HEK293 (cell line): Measurements from ENCODE around the gene NELFB.

Source experiments
- CTCF ChIA-PET: fragments of 350-600 bp; formaldehyde crosslinking; extraction: SDS; loops from one replicate; lab custom pipeline; 2021; ENCODE audit warnings: antibody characterized with exemption; lab: Yijun Ruan, JAX
- POLR2A ChIA-PET: fragments of 300-600 bp; formaldehyde crosslinking; extraction: SDS; loops from one replicate; lab custom pipeline; 2020; ENCODE audit warnings: antibody characterized with exemption, inconsistent platforms; lab: Yijun Ruan, JAX
- H3K27ac ChIP-seq: fragments of 200-500 bp; sonication (Bioruptor generic); 2 replicates; pipeline ENCODE4 v1.5.1; 2014; ENCODE audit warnings: low read depth, low read length, control low read depth, inconsistent platforms; ENCODE audit errors: extremely low read depth
- H3K36me3 ChIP-seq, 2 experiments: fragments of 200-500 bp in 1 of 2; sonication (Bioruptor generic) in 1 of 2; 1 replicate in 1 of 2; 2 replicates in 1 of 2; pipeline ENCODE4 v1.5.1; 2014 to 2017; ENCODE audit warnings: inconsistent platforms in 2 of 2, low read length in 2 of 2; ENCODE audit not compliant: control insufficient read depth in 2 of 2, insufficient read depth in 1 of 2
- H3K4me1 ChIP-seq: fragments of 200-500 bp; sonication (Bioruptor generic); 2 replicates; pipeline ENCODE4 v1.5.1; 2014; ENCODE audit warnings: mild to moderate bottlenecking, low read length, inconsistent platforms; ENCODE audit not compliant: control insufficient read depth, insufficient read depth
- H3K4me3 ChIP-seq: 2 replicates; pipeline ENCODE4 v1.5.1; 2011; ENCODE audit warnings: low read depth, mild to moderate bottlenecking, control low read depth, low read length, moderate library complexity
- H3K9me3 ChIP-seq: fragments of 200-500 bp; sonication (Bioruptor generic); 2 replicates; pipeline ENCODE4 v1.5.1; 2014; ENCODE audit warnings: low read depth, low read length, inconsistent platforms; ENCODE audit not compliant: control insufficient read depth, insufficient read depth
- EGR2 ChIP-seq: fragments of 450-650 bp; formaldehyde crosslinking; IDR thresholded peaks from 2 replicates; pipeline ENCODE4 v1.5.1; 2016; ENCODE audit warnings: low read depth, missing biosample characterization, missing genetic modification characterization
- GLIS2 ChIP-seq: fragments of 450-650 bp; formaldehyde crosslinking; IDR thresholded peaks from 2 replicates; pipeline ENCODE4 v1.5.1; 2016; ENCODE audit warnings: missing biosample characterization, missing genetic modification characterization
- HOXA7 ChIP-seq: sonication (generic); formaldehyde crosslinking; IDR thresholded peaks from 2 replicates; pipeline ENCODE4 v1.8.1; 2022; ENCODE audit warnings: missing genetic modification reagents, borderline replicate concordance
- KLF8 ChIP-seq: fragments of 450-650 bp; formaldehyde crosslinking; IDR thresholded peaks from 2 replicates; pipeline ENCODE4 v1.5.1; 2016; ENCODE audit warnings: missing biosample characterization, missing genetic modification characterization
- OSR2 ChIP-seq: fragments of 450-650 bp; formaldehyde crosslinking; IDR thresholded peaks from 2 replicates; pipeline ENCODE4 v1.5.1; 2016; ENCODE audit warnings: missing biosample characterization, missing genetic modification characterization
- TRIM28 ChIP-seq: IDR thresholded peaks from 2 replicates; pipeline ENCODE4 v1.6.1; 2011; ENCODE audit warnings: low read length, control low read depth, borderline replicate concordance
- YY2 ChIP-seq: fragments of 450-650 bp; formaldehyde crosslinking; IDR thresholded peaks from 2 replicates; pipeline ENCODE4 v1.5.1; 2016; ENCODE audit warnings: missing biosample characterization, missing genetic modification characterization
- ZBTB48 ChIP-seq: fragments of 450-650 bp; formaldehyde crosslinking; IDR thresholded peaks from 2 replicates; pipeline ENCODE4 v1.5.1; 2016; ENCODE audit warnings: missing biosample characterization, missing genetic modification characterization
- ZFHX2 ChIP-seq: fragments of 450-650 bp; formaldehyde crosslinking; conservative IDR thresholded peaks from 2 replicates; pipeline ENCODE4 v1.5.1; 2016; ENCODE audit warnings: missing biosample characterization, missing genetic modification characterization
- ZNF146 ChIP-seq: fragments of 450-650 bp; formaldehyde crosslinking; IDR thresholded peaks from 2 replicates; pipeline ENCODE4 v1.5.1; 2016; ENCODE audit warnings: missing biosample characterization, missing genetic modification characterization
- ZNF157 ChIP-seq: fragments of 450-650 bp; formaldehyde crosslinking; IDR thresholded peaks from 2 replicates; pipeline ENCODE4 v1.5.1; 2016; ENCODE audit warnings: missing biosample characterization, missing genetic modification characterization
- ZNF239 ChIP-seq: fragments of 450-650 bp; formaldehyde crosslinking; IDR thresholded peaks from 2 replicates; pipeline ENCODE4 v1.5.1; 2016; ENCODE audit warnings: missing biosample characterization, missing genetic modification characterization
- ZNF248 ChIP-seq: fragments of 450-650 bp; formaldehyde crosslinking; IDR thresholded peaks from 2 replicates; pipeline ENCODE4 v1.5.1; 2017; ENCODE audit warnings: missing biosample characterization, missing genetic modification characterization
- ZNF311 ChIP-seq: fragments of 450-650 bp; formaldehyde crosslinking; IDR thresholded peaks from 2 replicates; pipeline ENCODE4 v1.5.1; 2017; ENCODE audit warnings: missing biosample characterization, missing genetic modification characterization, borderline replicate concordance
- ZNF404 ChIP-seq: fragments of 450-650 bp; formaldehyde crosslinking; IDR thresholded peaks from 2 replicates; pipeline ENCODE4 v1.5.1; 2017; ENCODE audit warnings: missing biosample characterization, missing genetic modification characterization
- ZNF426 ChIP-seq: fragments of 450-650 bp; formaldehyde crosslinking; IDR thresholded peaks from 2 replicates; pipeline ENCODE4 v1.5.1; 2017; ENCODE audit warnings: missing biosample characterization, missing genetic modification characterization, mild to moderate bottlenecking, inconsistent platforms, moderate library complexity
- ZNF48 ChIP-seq: fragments of 450-650 bp; formaldehyde crosslinking; IDR thresholded peaks from 2 replicates; pipeline ENCODE4 v1.5.1; 2016; ENCODE audit warnings: missing biosample characterization, missing genetic modification characterization
- ZNF510 ChIP-seq: fragments of 450-650 bp; formaldehyde crosslinking; IDR thresholded peaks from 2 replicates; pipeline ENCODE4 v1.5.1; 2018; ENCODE audit warnings: mild to moderate bottlenecking, missing genetic modification characterization, missing biosample characterization; ENCODE audit not compliant: insufficient replicate concordance
- ZNF571 ChIP-seq: fragments of 450-650 bp; formaldehyde crosslinking; IDR thresholded peaks from 2 replicates; pipeline ENCODE4 v1.5.0; 2017; ENCODE audit warnings: missing biosample characterization, missing genetic modification characterization
- ZNF600 ChIP-seq: fragments of 450-650 bp; formaldehyde crosslinking; IDR thresholded peaks from 2 replicates; pipeline ENCODE4 v1.5.1; 2016; ENCODE audit warnings: missing biosample characterization, missing genetic modification characterization
- ZNF660 ChIP-seq: fragments of 450-650 bp; IDR thresholded peaks from 2 replicates; pipeline ENCODE4 v1.5.1; 2018; ENCODE audit warnings: missing biosample characterization, mild to moderate bottlenecking, missing genetic modification characterization
- ZNF707 ChIP-seq: fragments of 450-650 bp; formaldehyde crosslinking; IDR thresholded peaks from 2 replicates; pipeline ENCODE4 v1.5.1; 2016; ENCODE audit warnings: missing biosample characterization, missing genetic modification characterization
- ZSCAN16 ChIP-seq: fragments of 450-650 bp; formaldehyde crosslinking; IDR thresholded peaks from 2 replicates; pipeline ENCODE4 v1.5.1; 2016; ENCODE audit warnings: missing biosample characterization, missing genetic modification characterization
- TF ChIP-seq, protein P1 (sequence below): fragments of 450-650 bp; formaldehyde crosslinking; IDR thresholded peaks from 2 replicates; pipeline ENCODE4 v1.5.1; 2016; ENCODE audit warnings: missing biosample characterization, missing genetic modification characterization
- TF ChIP-seq, protein P2 (sequence below): fragments of 450-650 bp; formaldehyde crosslinking; IDR thresholded peaks from 2 replicates; pipeline ENCODE4 v1.5.1; 2016; ENCODE audit warnings: missing biosample characterization, missing genetic modification characterization, borderline replicate concordance
- TF ChIP-seq, protein P3 (sequence below): fragments of 450-650 bp; formaldehyde crosslinking; IDR thresholded peaks from 2 replicates; pipeline ENCODE4 v1.5.1; 2017; ENCODE audit warnings: missing biosample characterization, mild to moderate bottlenecking, missing genetic modification characterization, moderate library complexity

The NELFB gene

DNA sequence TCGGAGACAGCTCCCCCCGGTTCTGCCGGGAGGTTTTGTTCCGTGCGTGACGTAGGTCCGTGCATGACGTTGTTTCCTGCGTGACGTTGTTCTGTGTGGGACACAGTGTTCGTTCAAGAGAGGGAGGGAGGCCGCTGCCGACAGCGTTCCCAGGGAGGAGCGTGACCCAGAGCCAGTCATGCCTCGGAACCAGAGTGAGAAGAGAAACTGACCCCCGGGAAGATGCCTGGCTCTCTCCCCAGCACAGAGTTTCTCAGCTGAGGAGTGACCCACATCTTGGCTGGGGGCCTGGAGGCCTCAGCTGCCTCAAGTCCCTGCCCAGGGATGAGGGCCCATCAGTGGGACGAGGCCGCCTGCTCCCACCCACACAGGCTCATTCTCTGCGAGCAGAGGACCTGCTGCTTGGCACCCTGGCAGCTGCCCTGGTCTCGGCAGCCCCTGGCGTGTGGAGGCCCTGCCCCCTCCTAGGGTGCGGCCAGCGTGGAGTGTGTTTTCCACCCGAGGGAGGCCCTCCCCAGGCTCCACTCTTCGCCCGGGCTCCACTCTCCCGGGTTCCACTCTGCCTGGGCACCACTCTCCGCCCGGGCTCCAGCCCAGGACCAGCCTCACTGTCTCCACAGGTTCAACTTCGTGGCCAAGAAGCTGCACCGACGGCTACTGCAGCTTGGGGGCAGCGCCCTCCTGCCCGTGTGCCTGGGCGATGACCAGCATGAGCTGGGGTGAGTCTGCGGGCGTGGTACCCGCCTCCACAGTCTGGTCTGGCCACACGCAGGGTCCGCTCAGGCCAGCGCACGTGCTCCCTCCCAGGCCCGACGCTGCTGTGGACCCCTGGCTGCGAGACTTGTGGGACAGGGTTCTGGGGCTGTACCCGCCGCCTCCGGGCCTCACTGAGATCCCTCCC lies 41.7 kb upstream of the NELFB start:
- TF ChIP-seq EGR2 (tag by site-specific recombination): peak; percentile 9; the same call in 1 of the 2 replicates
- TF ChIP-seq ZNF157 (tag by site-specific recombination): peak; percentile 68
- TF ChIP-seq GLIS2 (tag by site-specific recombination): peak; percentile 24; the same call in 1 of the 2 replicates
- TF ChIP-seq ZSCAN16: no peak
- TF ChIP-seq ZNF248 (tag by site-specific recombination): no peak
- TF ChIP-seq, protein P1, sequence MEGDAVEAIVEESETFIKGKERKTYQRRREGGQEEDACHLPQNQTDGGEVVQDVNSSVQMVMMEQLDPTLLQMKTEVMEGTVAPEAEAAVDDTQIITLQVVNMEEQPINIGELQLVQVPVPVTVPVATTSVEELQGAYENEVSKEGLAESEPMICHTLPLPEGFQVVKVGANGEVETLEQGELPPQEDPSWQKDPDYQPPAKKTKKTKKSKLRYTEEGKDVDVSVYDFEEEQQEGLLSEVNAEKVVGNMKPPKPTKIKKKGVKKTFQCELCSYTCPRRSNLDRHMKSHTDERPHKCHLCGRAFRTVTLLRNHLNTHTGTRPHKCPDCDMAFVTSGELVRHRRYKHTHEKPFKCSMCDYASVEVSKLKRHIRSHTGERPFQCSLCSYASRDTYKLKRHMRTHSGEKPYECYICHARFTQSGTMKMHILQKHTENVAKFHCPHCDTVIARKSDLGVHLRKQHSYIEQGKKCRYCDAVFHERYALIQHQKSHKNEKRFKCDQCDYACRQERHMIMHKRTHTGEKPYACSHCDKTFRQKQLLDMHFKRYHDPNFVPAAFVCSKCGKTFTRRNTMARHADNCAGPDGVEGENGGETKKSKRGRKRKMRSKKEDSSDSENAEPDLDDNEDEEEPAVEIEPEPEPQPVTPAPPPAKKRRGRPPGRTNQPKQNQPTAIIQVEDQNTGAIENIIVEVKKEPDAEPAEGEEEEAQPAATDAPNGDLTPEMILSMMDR (tag by site-specific recombination): peak; percentile 55
- ChIA-PET POLR2A (interaction anchor here (1.0 to 17.2 kb wide), 3 partner anchors 5 to 27 kb away, joined by 5 to 304 read pairs (median 304); partner anchors contain the start of genes CYSRT1, NDOR1, RNF208 and RNF224), CTCF (interaction anchor here (0.7 to 1.2 kb wide), 5 partner anchors 10 to 156 kb away, joined by 3 to 8 read pairs (median 3); partner anchors contain the start of gene TPRN)
- Histone ChIP-seq H3K4me1 (no peaks in the 10 kb centered on the region), H3K4me3 (no peak overlapping the region), H3K27ac (no peak overlapping the region), H3K36me3 (peaks cover 7 to 86% of the 10 kb centered on the region in 2 experiments; a peak in 2 of 3 replicates), H3K9me3 (no peaks in the 10 kb centered on the region)

DNA sequence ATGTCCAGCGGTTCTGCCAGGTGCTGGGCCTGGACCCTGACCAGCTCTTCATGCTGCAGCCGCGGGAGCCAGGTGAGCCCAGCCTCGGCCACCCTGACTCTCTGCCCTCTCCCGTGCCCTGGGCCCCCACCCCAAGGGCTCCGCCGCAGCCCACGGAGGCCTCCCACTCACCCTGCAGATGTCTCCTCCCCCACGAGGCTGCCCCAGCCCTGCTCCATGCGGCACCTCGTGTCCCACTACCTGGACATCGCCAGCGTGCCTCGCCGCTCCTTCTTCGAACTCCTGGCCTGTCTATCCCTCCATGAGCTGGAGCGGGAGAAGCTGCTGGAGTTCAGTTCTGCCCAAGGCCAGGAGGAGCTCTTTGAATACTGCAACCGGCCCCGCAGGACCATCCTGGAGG lies 40.5 kb upstream of the NELFB start:
- peaks cover 3 to 84% of the 10 kb centered on the region in 2 experiments; a peak in 2 of 3 replicates for H3K36me3 ChIP-seq
- CTCF ChIA-PET: interaction anchor here (0.5 to 1.1 kb wide), 2 partner anchors 22 to 96 kb away, joined by 3 to 8 read pairs; no protein-coding TSS in a partner anchor
- no peak overlapping the region for H3K27ac ChIP-seq
- POLR2A ChIA-PET: interaction anchor here (0.5 to 17.2 kb wide), 7 partner anchors 6 to 513 kb away, joined by 3 to 304 read pairs (median 4); partner anchors contain the start of genes CYSRT1, NDOR1, RNF208 and RNF224
- H3K9me3 ChIP-seq: no peaks in the 10 kb centered on the region
- no peaks in the 10 kb centered on the region for H3K4me1 ChIP-seq
- no peak overlapping the region for H3K4me3 ChIP-seq
- TF ChIP-seq ZNF48 (tag by site-specific recombination) (no peak), ZFHX2 (tag by site-specific recombination) (peak; percentile 72), ZNF404 (tag by site-specific recombination) (no peak), ZNF571 (tag by site-specific recombination) (no peak), HOXA7 (CRISPR knock-in tag) (no peak), ZNF311 (no peak), TRIM28 (no peak), ZNF660 (no peak), ZNF600 (tag by site-specific recombination) (0 out of 2 replicates have a peak, but pooled peaks have one; percentile 19), OSR2 (tag by site-specific recombination) (no peak), ZBTB48 (tag by site-specific recombination) (no peak), YY2 (tag by site-specific recombination) (no peak), ZNF707 (no peak), ZNF510 (no peak), ZNF426 (tag by site-specific recombination) (no peak), ZNF239 (no peak), KLF8 (tag by site-specific recombination) (no peak), ZNF146 (no peak)
- TF ChIP-seq, protein P2, sequence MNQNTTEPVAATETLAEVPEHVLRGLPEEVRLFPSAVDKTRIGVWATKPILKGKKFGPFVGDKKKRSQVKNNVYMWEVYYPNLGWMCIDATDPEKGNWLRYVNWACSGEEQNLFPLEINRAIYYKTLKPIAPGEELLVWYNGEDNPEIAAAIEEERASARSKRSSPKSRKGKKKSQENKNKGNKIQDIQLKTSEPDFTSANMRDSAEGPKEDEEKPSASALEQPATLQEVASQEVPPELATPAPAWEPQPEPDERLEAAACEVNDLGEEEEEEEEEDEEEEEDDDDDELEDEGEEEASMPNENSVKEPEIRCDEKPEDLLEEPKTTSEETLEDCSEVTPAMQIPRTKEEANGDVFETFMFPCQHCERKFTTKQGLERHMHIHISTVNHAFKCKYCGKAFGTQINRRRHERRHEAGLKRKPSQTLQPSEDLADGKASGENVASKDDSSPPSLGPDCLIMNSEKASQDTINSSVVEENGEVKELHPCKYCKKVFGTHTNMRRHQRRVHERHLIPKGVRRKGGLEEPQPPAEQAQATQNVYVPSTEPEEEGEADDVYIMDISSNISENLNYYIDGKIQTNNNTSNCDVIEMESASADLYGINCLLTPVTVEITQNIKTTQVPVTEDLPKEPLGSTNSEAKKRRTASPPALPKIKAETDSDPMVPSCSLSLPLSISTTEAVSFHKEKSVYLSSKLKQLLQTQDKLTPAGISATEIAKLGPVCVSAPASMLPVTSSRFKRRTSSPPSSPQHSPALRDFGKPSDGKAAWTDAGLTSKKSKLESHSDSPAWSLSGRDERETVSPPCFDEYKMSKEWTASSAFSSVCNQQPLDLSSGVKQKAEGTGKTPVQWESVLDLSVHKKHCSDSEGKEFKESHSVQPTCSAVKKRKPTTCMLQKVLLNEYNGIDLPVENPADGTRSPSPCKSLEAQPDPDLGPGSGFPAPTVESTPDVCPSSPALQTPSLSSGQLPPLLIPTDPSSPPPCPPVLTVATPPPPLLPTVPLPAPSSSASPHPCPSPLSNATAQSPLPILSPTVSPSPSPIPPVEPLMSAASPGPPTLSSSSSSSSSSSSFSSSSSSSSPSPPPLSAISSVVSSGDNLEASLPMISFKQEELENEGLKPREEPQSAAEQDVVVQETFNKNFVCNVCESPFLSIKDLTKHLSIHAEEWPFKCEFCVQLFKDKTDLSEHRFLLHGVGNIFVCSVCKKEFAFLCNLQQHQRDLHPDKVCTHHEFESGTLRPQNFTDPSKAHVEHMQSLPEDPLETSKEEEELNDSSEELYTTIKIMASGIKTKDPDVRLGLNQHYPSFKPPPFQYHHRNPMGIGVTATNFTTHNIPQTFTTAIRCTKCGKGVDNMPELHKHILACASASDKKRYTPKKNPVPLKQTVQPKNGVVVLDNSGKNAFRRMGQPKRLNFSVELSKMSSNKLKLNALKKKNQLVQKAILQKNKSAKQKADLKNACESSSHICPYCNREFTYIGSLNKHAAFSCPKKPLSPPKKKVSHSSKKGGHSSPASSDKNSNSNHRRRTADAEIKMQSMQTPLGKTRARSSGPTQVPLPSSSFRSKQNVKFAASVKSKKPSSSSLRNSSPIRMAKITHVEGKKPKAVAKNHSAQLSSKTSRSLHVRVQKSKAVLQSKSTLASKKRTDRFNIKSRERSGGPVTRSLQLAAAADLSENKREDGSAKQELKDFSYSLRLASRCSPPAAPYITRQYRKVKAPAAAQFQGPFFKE: no peak
- TF ChIP-seq, protein P3, sequence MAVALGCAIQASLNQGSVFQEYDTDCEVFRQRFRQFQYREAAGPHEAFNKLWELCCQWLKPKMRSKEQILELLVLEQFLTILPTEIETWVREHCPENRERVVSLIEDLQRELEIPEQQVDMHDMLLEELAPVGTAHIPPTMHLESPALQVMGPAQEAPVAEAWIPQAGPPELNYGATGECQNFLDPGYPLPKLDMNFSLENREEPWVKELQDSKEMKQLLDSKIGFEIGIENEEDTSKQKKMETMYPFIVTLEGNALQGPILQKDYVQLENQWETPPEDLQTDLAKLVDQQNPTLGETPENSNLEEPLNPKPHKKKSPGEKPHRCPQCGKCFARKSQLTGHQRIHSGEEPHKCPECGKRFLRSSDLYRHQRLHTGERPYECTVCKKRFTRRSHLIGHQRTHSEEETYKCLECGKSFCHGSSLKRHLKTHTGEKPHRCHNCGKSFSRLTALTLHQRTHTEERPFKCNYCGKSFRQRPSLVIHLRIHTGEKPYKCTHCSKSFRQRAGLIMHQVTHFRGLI (tag by site-specific recombination): no peak
